Stimulated activated CD8-positive, alpha-beta memory T cell treated with anti-CD3 and anti-CD28 coated beads, Interleukin-15, amount 100 ng/mL, for 24 hours (primary cell): ENCODE measurements around the gene DDB1.

Source experiments
- DNase-seq: peaks from one replicate; pipeline ENCODE4 v3.0.0-alpha.2; 2020; ENCODE audit warnings: low read depth

Gene DDB1

DNA sequence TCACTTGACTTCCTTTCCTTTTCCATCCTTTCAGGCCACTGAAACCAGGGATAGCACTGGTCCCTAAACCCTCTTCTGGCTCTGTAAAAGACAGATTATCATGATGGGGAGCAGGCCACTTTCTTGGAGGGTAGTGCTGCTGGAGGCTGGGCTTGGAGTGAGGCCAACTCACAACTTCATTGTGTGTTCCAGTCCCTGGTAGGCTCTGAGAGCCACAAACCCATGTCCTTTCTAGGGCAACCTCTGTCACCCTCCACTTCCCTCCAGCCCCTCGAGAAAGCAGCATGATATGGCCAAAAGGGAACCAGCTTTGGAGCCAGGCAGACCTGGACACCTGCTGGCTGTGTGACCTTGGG, 2.4 kb upstream of the DDB1 start:
- DNase-seq: no peak

DNA sequence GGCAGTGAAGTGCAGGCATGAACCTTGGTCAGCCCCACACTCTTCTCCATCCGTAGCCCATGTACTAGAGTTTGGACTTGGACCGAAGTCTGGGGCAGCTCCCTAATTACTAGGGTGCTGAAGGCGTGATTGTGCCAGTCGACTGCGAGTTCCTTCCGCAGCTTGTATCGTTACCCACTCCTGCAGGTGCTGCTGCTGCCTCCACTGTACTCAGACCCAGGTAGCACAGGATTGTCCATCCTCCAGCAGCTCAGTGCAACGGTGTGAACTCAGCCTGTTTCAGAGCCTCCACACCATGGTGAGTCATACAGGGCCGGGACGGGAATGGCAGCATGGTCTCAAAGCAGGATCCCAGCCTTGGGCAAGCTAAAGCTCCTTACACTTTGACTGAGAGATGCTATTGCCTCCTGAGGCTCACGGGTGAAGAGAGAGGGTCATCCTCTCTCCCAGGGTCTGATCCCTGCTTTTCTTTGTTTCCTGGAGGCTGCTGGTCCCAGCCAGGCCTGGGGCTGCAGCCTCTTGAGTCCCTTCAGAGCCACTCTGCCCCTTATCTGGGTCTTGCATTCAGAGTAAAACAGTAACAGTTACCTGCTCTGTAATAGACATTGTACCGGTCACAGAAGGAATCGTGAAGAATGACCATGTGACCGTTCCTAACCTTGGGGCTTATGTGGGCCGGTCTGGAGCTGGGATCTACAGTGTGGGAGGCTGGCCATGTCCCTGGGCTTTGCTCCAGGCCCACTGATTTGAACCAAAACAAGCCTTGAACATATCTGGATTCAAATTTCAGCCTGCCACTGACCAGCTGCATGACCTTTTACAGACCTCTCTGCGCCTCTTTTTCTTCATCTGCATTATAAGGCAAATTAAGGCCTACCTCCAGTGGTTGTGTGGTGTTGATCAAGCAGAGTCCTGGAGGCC, 1.8 kb upstream of the DDB1 start:
- no peak for DNase-seq

DNA sequence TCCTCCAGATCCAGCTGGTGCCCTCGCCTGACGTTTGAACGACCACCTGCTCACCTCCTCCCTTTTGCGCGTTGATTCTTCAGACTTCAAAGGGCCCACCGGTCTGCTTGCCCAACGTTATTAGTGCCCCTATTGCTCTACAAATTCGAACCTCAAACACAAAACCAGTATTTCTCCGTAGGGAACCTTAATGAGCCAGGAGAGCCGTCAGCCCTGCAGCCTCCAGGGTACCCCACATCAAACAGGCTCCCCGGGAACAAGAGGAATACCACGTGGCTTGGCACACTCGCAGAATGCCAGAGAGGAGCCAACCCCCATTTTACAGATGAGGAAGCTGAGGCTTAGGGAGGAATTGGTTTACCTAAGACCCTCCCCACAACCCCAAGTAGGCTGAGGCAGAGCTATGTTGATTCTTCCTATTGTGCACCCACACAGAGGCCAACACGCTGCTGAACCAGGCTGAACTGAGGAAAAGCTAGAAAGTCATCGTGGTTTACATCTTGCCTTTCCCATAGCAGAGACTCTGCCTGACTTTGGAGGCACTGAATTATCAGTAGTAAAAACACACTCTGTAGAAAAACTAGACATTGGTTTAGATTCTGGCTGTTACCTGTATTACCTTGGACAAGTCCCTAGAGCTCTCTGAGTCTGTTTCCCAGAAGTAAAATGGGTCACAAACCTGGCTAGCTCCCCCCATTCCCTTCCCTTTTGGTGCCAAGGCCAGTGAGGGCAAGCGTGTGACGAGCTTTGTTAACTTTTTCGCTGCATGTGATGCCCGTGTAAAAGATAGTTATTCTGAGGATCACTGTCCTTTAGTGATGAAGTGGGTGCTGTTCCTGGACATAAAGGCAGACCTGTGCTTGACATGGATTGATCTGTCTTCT, 887 bp upstream of the DDB1 start:
- DNase-seq: no peak

DNA sequence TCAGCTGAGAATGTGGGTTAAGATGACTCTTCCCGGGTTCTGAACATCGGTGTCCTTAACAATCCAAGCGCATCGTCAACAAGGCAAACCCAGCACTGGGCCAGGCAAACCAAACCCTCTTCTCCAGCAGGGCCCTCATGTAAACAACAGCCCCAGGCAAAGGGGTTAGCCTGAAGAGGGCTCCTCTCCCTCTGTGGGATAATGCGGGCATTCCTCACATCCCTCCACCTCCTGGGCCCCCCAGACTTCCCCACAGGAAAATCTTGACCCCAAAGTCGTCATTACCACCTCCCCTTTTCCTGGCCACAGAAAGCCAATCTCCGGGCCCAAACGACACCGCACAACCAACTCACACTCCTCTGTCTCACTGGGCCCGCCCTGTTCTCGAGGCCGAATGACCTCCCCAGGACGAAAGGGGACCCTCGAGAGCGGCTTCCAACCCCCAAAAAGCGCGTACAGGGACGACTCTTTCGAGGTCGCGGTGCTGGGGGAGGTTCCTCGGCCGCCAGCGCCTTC, 566 bp downstream of the DDB1 start:
- DNase-seq: no peak

DNA sequence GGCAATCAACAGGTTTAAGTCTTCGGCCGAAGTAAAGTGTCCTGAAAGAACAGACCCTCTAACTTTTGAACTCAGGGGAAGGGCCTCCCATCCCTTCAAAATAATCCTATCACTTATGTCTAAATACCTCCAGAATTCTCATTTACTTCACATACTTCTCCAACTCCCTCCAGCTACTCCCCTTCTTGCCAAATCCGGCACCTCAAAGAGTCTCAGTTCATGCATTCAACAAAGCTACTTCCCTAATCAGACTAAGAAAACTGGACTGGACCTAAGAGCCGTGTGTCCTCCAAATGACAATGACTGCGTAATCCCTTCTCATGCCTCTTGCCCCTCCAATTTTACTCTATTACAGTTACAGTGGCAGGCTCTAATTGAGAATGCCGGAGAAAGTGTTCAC, 1.3 kb downstream of the DDB1 start:
- no peak for DNase-seq

DNA sequence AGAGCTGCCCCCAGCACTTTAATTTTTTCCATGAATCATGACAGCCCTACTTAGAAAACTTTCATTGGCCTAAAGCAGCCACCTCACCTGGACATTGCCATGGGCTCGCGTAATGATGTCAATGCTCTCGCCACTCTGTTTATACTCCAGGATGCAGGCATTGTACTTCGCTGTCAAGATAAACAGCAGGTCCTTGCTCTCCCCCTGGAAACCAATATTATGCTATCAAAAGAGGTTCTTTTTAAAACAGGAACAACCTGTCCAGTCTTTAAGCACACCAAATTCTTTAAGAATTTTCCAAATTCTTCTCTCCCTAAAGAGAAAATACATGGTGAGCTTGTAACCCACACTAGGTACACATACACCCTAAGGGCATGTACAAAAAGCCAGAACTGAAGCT, 3.0 kb downstream of the DDB1 start:
- DNase-seq: no peak

DNA sequence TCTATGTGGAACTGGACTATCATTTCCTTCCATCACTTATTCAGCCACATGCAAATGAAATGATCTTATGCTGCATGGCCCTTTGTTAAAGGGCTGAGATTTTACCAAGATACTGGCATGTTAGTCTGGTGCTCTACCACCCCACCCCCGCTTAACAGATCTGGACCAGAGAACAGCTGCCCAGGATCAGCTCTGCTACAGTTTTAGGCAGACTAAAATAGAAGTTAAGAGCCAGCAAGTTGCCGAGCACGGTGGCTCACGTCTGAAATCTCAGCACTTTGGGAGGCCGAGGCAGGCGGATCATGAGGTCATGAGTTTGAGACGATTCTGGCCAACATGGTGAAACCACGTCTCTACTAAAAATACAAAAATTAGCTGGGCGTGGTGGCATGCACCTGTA, 4.6 kb downstream of the DDB1 start:
- DNase-seq: no peak

DNA sequence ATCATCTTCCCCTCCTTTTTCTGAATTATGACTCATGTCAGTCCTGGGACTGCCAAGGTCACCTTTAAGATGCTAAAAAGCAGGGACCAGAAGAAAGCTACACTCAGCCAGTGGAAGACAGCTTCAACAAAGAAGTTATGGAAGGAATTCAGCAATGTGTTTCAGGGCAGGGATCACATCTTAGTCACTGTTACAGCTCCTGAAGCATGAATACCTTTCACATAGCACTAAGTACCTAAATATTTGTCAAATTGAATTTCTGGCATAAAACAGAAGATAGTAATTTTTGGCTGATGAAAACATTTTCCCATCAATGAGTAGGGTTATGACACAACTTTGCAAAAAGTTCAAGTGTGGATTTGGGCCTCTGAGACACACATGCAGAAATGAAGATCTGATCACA, 5.2 kb downstream of the DDB1 start:
- DNase-seq: no peak

DNA sequence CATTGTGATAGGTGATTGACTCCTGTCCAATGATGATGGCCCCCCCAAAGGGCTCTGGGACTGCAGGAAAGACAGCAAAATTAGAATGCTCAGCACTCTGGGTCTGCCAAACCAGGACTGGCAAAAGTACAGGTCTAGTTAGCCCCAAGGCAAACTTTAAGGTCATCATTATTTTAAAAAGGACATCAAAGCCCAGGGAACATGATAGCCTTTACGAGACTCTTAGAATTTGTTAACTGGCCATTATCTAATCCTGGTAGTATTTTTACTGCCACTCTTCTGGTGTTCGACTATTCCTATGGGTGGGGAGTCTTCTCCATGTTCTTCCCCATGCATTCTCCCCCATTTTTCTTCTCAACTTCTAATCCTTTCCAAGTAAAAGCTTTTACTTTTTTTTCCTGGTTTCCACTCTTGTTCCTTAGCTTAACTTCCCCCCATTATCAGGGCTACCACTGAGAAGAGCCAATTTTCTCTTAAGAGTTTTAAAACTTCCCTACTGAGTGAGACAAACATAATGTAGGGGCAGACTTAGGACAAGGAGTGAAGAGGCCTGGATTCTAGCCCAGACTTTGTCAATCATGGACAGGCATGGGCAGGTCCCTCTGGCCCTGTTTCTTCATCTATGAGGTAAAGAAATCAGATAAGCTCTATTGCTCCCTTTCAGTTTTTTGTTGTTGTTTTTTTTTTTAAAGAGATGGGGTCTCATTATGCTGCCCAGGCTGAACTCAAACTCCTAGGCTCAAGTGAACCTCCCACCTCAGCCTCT, 7.1 kb downstream of the DDB1 start:
- no peak for DNase-seq

DNA sequence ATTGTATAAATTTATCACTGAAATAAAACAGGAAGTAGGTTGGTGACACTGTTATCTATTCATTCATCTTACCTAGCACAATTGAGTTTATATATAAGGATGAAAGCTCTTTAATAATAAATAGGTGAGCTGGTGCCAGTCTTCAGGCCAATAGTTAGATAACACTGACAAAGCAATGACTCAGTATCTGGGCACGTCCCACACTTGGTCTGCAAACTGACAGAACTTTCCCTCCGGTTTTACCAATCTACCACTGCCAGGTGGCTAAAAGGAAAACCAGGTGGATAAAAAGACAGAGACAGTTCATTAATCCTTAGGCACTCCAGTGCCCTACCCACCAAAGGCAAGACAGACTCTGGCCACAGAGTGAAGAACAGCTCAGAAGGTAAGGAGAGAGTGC, 17.6 kb downstream of the DDB1 start:
- no peak for DNase-seq

DNA sequence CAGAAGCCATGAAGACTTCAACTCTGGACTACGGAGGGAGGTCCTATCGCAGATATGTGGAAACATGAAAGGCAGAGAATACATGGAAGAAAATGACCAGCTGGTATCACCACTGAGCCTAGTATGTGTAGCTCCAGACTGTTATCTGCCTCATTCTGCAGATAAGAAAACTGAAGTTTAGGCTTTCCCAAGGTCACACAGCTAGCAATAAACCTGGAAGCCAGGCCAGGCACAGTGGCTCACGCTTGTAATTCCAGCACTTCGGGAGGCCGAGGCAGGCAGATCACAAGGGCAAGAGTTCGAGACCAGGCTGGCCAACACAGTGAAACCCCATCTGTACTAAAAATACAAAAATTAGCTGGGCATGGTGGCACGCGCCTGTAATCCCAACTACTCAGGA, 22.2 kb downstream of the DDB1 start:
- no peak for DNase-seq

DNA sequence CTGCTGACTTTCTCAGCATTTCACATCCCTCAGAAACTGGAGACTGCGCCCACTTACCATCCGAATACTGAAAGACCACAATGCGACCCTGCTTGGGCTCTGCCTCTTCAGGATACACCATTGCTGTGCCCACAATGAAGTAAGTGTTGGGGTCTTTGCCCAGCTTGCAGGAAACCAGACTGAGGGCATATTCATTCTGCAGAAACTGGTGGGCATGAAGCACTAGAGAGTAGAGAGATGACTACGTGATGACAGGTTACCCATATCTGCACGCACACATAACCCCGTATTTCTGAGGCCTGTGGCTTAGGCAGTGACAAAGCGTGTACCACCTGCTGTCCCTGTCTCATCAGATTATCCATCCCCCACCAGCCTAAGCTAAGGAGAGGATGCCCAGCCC, 23.2 kb downstream of the DDB1 start:
- DNase-seq: no peak

DNA sequence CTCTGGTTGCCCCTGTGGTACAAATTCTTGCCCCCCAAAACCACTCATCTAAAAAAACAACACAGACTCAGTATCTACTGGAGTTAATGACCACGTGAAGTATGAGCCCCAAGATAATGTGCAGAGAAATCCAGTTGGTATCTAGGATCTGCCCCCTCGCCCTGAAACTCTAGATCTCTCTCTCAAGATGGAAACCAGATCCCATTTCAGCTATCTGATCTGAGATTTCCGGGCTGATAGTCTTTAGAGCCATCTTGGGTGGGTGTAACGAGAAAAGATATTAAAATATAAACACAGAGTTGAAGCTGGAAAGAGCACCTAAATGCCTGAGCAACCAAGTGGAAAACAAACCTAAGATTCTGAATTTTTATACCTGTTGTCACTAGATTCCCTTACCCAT, 23.8 kb downstream of the DDB1 start:
- DNase-seq: no peak

DNA sequence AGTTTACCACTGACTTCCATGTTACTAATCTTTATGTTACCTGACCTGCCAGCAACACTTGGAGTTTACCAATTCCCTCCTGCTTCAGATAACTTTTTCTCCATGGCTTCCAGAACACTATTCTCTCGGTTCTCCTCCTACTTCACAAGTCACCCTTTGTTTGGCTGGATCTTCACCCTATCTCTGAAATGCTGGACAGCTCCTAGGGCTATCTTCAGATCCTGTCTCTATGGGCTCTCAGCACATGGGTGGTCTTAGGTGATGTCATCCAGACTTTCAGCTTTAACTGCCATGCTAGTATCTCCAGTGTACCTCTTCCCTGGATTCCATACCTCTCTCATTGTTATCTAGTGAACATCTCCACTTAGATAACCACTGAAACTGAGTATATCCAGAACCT, 25.6 kb downstream of the DDB1 start:
- DNase-seq: no peak

DNA sequence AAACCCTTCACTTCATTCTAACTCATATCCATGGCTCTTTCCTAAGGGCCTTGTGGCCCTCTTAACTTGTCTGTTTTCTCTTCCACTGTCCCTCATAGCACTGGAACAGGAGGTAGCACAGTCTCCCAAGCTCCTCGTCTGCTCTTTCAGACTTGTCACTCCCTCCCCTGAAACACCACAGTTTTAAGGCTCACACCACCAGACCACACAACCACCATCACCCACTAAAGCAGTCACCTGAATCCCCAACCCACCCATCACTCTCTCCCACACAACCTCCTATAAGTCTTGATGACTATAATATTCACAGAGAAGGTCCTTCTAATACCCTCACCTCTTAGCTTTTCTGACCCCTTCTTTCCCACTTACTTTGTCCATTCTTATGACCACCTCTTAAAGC, 26.7 kb downstream of the DDB1 start:
- DNase-seq: no peak

DNA sequence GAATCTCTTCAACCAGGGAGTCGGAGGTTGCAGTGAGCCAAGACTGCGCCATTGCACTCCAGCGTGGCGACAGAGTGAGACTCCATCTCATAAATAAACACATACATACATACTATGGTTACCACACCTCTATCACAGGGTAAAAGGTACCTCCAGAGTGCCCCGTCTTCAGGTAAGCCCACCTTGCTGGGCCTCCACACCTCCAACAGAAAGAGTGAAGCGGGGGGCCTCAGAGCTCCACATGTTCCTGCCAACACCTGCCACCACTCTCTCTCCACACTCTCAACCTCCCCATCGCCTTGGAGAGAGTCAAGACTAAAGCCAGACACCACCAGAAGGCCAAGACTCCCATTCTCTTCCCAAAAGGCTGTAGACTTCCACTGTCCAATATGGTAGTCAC, 27.5 kb downstream of the DDB1 start:
- no peak for DNase-seq

DNA sequence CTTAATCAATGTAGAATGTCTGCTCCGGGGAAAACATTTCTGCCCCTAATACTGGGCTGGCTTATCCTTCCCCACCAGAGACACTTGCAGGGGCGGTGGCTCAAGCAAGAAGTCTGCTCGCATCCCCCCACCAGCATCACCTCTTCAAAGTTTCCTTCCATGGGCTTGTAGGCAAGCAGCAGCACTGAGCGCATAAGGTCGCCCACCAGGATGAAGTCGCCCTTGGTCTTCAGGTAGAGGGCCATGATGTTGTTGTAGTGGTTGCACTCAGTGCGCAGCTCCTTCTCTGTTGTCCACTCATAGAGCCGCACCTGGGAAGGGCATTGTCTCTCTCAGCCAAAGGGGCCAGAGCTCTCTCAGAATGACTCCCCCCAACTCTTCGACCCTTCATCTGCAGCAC, 29.2 kb downstream of the DDB1 start:
- no peak for DNase-seq

DNA sequence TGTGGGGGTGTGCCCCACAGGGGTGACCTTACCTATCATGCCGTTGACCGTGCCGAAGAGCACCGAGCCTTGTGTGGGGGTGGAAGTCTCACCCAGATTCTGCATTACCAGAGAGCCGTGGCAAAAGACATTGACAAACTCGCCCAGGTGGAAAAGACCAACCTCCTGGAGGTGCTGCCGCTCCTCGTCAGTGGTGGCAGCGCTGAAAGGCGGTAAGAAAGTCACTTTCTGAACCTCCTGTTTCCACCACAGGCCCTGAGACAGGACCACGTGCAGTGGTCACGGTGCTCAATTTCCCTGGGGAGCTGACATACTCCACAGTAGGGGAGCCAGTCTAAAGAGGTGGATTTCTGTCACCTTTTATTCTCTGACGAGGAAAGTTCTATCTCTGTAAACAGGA, 30.4 kb downstream of the DDB1 start:
- no peak for DNase-seq

DNA sequence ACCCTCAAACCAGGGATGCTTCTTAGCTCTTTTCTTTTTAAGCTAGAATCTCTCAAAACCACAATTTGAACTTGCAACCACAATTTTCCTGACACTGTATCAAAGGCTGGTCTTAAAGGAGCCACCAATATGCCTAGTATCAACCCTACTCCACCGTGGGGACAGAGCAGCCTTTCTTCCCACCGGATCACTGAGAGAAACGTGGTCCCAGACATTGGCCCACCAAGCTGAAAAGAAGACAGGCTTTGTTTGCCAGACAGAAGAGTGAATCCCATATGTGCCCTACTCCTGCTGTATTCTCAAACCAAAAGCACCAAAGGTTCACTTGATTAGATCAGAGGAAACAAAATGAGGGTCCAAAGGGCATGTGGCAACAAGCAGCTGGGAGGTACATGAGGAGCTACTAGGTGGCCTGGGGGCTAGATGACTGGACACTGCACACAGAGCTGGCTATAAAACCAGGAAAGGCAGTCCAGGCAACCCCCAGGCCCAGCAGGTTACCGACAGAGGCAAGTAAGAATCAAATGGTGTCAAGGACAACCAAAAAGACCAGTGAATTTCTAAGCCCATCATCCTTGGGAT, 34.2 kb downstream of the DDB1 start:
- no peak for DNase-seq

DNA sequence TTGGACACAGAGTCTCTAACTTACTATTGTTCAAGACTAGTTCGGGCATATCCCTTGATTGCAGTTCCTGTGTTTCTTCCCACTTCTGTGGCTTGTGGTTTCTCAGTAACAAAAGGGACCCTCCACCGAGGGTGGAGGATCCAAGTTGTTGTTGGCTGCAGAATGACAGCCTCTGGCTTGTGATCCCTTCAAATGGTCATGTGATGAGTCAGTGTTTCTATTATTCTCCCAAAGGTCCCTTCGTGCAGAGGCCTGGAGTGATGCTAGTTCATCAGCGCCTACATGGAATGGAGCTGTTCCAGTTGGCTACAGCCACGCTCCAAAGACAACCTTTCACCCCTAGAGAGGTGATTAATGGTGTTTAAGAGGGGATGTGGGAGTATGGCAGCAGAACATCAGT, 35.2 kb downstream of the DDB1 start:
- DNase-seq: no peak

DNA sequence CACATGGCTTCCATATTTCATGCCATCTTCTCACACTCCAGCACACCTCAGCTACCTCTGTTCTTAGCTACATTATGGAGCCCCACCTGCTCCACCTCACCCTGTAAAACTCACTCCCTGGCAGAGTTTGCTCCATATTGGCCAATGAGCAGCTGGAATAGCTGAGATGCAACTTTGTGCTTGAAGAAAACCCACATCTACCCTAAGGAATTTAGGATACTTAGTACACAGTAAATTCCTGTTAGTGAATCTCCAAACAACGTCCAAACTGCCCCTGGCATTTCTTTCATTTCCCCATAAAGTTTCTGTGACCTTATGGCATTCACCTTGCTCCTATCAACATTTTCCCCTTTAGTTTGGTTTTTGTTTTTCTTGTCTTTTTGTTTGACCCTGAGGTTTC, 35.6 kb downstream of the DDB1 start:
- DNase-seq: no peak

DNA sequence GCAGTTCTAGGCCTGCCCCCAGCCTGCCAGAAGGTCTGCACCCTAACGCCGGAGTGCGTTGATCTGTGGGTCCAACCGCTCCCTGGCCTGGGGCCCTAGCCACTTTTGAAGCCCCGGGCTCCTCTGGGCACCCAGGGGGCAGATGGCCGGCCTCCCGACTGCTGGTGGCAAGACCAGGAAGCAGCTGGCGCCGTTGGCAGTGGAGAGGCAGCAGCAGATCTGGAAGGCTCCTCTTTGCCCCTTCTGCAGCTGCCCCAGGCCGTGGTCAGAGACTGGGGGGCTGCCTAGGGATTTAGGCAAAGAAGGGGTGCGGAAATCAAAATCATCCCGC, 37.3 kb downstream of the DDB1 start:
- no peak for DNase-seq
